Activated naive CD8-positive, alpha-beta T cell treated with anti-CD3 and anti-CD28 coated beads, Interleukin-2, amount 50 U/mL, for 24 hours (primary cell): ENCODE data around the gene TRIM54.
"Not testable (repeated sequence)": the region's sequence is repeated elsewhere in the genome, so short reads cannot be mapped to it uniquely, and the experiment has no call there.

Experiments
- ATAC-seq: fragments of 150-1000 bp; cut with Tn5 transposase; one replicate; pipeline ENCODE4 v1.10.0; 2021
- DNase-seq: peaks from one replicate; pipeline ENCODE4 v3.0.0; 2021
- H3K27ac Mint-ChIP-seq: one replicate; pipeline ENCODE4 v1.8.0; 2021; ENCODE audit warnings: mild to moderate bottlenecking, mixed read lengths
- H3K27me3 Mint-ChIP-seq: one replicate; pipeline ENCODE4 v1.8.0; 2021; ENCODE audit warnings: mixed read lengths
- H3K36me3 Mint-ChIP-seq: one replicate; pipeline ENCODE4 v1.8.0; 2021; ENCODE audit warnings: low read depth, mixed read lengths
- H3K4me1 Mint-ChIP-seq: one replicate; pipeline ENCODE4 v1.8.0; 2021; ENCODE audit warnings: mixed read lengths
- H3K4me3 Mint-ChIP-seq: one replicate; pipeline ENCODE4 v1.8.0; 2021; ENCODE audit warnings: mild to moderate bottlenecking, moderate library complexity, mixed read lengths
- H3K9me3 Mint-ChIP-seq: one replicate; pipeline ENCODE4 v1.8.0; 2021; ENCODE audit warnings: mixed read lengths

The TRIM54 gene

DNA sequence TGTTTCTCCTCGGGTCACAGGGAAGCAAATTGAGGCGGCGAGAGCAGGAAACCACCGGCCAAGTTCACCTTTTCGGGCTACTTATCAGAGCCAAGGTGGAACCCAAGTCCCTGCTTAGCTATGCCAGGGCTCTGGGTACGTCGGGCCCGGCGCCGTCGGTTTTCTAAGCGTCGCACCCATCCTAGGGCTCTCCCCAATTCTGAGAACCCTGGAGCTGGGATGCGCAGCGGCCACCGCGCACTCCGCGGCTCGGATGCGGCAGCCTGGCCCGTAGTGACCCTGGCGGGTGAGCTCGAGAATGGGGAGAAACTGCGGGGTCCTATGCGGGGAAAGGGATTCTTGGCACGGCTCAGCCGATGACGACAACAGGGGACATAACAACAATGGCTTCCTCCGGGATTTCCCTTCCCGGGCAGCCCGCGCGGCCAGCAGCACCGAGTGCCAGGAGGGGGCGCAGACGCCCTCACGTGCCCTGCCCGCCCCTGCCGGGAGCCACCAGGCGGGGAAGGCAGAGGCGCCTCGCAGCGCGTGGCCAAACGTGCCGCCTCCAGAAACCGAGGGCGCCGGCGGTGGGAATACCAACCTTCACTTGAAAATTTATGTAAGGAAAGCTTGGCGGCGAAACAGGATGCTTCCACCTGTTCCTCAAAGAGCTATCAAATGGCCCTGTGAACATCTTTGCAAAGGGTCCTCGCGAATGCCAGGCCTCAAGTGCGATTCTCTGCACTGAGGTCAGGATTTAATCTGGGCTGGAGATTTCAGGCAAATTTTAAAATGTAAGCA is 17.3 kb upstream of the TRIM54 start:
- peak; percentile 71 for DNase-seq
- peak overlapping the region; percentile 72 for H3K4me3 Mint-ChIP-seq
- H3K4me1 Mint-ChIP-seq: peaks cover 23% of the 10 kb centered on the region
- H3K27ac Mint-ChIP-seq: no peak overlapping the region
- H3K27me3 Mint-ChIP-seq: peaks cover 41% of the 10 kb centered on the region
- no peaks in the 10 kb centered on the region for H3K9me3 Mint-ChIP-seq
- peak; percentile 45 for ATAC-seq
- no peaks in the 10 kb centered on the region for H3K36me3 Mint-ChIP-seq

DNA sequence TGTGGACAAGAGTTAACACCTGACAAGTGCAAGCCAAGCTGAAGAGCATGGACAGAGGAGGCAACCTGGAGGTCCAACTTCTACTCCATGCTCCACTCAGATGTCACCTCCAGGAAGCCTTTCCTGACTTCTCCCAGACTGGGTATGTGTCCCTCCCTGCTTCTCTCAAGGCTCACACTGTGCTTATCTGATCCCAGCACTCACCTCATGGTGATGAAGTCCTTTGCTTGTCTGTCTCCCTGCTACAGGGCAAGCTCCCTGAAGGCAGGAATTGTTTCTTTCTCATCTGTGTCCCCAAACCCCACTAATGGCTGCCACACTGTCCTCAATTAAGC is 16.7 kb upstream of the TRIM54 start:
- ATAC-seq (no peak), DNase-seq (no peak)
- Mint-ChIP-seq H3K36me3 (no peaks in the 10 kb centered on the region), H3K27me3 (peaks cover 40% of the 10 kb centered on the region), H3K4me1 (peaks cover 23% of the 10 kb centered on the region), H3K27ac (no peak overlapping the region), H3K9me3 (no peaks in the 10 kb centered on the region), H3K4me3 (no peak overlapping the region)

DNA sequence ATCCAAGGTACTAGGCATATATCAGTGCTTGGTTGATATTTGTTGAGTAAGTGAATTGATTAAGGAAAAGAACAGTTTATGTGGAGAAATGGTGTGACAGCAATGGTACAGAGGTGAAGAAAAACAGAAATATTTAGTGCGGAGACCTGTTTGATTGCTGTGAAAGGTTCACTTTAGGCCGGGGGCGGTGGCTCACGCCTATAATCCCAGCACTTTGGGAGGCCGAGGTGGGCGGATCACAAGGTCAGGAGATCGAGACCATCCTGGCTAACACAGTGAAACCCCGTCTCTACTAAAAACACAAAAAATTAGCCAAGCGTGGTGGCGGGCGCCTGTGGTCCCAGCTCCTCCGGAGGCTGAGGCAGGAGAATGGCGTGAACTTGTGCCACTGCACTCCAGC is 13.9 kb upstream of the TRIM54 start:
- not testable (repeated sequence) for H3K27ac Mint-ChIP-seq, H3K36me3 Mint-ChIP-seq, ATAC-seq, H3K9me3 Mint-ChIP-seq, DNase-seq, H3K4me3 Mint-ChIP-seq
- peaks cover 16% of the 10 kb centered on the region for H3K4me1 Mint-ChIP-seq
- peaks cover 28% of the 10 kb centered on the region for H3K27me3 Mint-ChIP-seq

DNA sequence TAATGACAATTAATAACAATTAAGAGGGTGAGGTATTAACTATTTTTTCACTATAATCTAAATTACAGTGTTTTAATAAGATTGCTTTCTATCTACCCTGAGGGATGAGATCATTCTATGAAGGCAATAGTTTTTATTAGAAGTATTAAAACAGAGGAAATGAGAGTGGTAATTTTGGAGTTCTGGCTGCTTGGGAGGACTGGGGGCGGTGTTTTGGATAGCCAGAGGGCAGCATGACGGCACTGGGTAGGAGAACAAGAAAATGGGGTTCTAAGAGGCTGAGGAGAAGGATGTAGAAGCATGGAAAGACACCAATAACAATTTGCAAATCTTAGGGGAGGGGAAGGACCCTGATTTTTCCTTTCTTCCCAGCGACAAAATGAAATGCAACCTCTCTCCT is 12.1 kb upstream of the TRIM54 start:
- DNase-seq: no peak
- Mint-ChIP-seq H3K27me3 (peaks cover 14% of the 10 kb centered on the region), H3K36me3 (no peaks in the 10 kb centered on the region), H3K4me3 (no peak overlapping the region), H3K9me3 (no peaks in the 10 kb centered on the region), H3K27ac (no peak overlapping the region), H3K4me1 (peaks cover 4% of the 10 kb centered on the region)
- ATAC-seq: no peak

DNA sequence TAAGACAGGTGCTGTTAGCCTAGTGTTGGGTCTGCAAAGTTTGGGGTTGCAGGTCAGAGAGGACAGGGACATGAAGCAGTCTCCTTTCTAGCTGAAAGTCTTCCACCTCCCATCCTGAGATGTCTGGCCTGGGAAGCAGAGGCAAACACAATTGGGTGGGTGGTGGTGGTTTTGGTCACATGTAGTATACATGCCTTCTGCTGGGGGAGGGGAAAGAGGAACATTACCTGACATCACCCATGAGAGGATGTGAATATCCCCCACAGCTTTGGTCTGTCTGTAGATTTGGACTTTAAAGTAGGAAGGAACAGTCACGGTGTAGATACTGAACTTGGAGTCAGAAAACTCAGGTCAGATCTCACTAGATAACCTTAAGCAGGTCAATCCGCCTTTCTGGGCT is 11.6 kb upstream of the TRIM54 start:
- no peaks in the 10 kb centered on the region for H3K4me1 Mint-ChIP-seq
- no peak overlapping the region for H3K27ac Mint-ChIP-seq
- H3K27me3 Mint-ChIP-seq: peaks cover 14% of the 10 kb centered on the region
- no peak overlapping the region for H3K4me3 Mint-ChIP-seq
- no peak for ATAC-seq
- no peak for DNase-seq
- H3K9me3 Mint-ChIP-seq: no peaks in the 10 kb centered on the region
- H3K36me3 Mint-ChIP-seq: no peaks in the 10 kb centered on the region

DNA sequence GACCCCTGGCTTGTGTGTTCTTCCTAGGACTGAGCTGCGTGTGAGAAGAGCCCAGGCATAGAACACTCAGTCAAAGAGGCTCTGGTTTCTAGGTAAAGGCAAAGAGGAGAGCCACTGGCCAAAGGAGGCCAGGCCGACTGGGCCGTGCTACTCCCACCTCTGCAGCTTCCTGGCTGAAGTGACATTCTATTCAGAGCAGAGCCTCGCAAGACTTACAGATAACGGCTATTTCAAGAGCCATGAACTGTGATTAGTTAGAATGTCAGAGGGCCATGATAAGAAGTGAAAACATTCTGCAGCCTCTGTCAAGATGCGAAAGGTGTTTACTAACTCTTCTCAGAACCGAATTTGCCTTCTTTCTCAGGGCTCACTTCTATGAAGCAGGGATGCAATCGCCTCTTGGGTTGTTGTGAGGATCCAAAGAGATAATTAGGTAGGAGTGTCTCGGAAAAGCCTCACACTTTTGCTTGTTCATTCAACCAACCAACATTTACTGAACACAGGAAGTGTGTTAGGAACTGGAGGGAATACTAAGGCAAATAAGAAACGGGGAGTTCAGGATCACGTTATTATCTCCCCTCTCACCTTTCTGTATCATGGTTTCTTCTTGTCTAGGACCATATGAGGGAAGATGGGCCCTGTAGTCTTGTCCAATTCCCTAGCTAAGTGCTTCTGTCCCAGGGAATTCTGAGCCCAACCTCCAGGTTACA is 10.4 kb upstream of the TRIM54 start:
- H3K36me3 Mint-ChIP-seq: no peaks in the 10 kb centered on the region

DNA sequence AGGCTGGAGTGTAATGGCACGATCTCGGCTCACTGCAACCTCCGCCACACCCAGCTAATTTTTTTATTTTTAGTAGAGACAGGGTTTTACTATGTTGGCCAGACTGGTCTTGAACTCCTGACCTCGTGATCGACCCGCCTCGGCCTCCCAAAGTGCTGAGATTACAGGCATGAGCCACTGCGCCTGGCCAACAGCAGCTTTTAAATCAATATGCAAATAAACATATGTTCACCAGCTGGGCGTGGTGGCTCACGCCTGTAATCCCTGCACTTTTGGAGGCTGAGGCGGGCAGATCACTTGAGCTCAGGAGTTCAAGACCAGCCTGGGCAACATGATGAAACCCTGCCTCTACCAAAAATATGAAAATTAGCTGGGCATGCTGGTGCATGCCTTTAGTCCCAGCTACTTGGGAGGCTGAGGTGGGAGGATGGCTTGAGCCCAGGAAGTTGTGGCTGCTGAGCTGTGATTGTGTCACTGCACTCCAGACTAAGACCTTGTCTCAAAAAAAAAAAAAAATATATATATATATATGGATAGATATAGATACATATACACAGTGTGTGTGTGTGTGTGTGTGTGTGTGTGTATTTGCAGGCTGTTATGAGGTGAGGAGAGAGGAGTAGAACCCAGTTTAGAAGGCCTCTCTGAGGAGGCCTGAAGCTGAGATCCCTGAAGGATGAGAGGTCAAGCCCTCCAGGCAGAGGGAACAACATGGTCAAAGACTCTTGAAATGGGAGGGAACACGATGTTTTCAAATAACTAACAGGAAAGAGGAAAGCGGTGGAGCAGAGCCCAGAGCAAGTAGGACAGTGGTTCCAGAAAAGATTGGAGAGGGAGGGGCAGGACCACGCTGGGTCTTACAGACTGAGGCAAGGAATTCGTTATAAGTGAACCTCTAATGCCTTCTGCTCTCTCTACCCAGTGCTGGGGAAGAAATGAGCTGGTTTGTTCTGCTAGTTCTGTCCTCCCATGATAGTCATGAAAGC is 9.4 kb upstream of the TRIM54 start:
- H3K36me3 Mint-ChIP-seq, ATAC-seq, H3K9me3 Mint-ChIP-seq, H3K4me3 Mint-ChIP-seq, DNase-seq, H3K27ac Mint-ChIP-seq, H3K4me1 Mint-ChIP-seq: not testable (repeated sequence)
- peaks cover 14% of the 10 kb centered on the region for H3K27me3 Mint-ChIP-seq

More for the DNA sequence above, 10.4 kb upstream of the TRIM54 start:
- ATAC-seq (no peak), DNase-seq (no peak)
- peaks cover 14% of the 10 kb centered on the region for H3K27me3 Mint-ChIP-seq
- H3K4me3 Mint-ChIP-seq: no peak overlapping the region
- no peaks in the 10 kb centered on the region for H3K9me3 Mint-ChIP-seq
- no peak overlapping the region for H3K27ac Mint-ChIP-seq
- no peaks in the 10 kb centered on the region for H3K4me1 Mint-ChIP-seq

DNA sequence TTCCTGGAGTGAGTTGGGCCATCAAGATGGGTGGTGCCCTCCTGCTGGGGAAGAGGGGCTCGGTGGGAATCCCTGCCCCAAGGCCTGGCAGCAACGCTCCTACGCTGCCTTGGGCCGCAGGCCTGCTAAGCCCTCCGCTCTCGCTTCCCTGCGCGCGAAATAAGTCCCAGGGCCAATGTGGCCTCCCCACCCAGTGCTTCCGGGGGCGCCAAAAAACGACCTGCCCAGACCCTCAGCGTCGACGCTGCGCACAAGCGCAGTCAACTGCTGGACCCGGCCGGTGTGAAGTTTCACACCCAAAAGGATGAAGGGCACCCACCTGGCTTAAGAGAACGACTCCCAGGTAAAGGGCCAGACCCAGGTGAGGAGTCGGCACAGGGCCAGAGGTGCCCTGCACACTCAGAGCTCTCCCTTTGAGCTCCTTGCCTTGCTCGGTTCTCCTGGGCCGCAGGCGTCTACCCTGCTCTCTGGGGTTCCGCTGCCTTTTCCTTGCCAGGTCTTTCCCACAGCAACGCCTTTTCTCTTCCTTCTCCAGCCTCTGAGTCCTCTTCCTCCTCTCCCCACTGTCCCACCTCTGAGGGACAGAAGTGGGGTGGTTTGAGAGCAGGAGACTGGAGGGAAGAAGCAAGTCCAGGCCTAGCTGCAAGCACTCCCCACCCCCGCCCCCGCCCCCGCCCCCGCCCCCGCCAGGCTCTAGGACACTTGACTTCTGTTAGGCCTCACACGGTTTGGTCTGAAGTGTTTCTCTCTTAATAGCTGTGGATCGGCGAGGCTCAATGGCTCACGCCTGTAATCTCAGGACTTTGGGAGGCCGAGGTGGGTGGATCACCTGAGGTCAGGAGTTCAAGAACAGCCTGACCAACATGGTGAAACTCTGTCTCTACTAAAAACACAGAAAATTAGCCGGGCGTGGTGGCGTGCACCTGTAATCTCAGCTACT is 6.7 kb upstream of the TRIM54 start, which contains the start of gene DNAJC5G:
Gene DNAJC5G, plus strand, starts transcription at position 223 of the 940 bp plus-strand sequence. CDS start 1,296 bp downstream, outside the sequence.
- Mint-ChIP-seq H3K4me3 (no peak within 1 kb of the TSS), H3K27me3 (peaks cover 10% of the 10 kb centered on the region), H3K27ac (no peak within 1 kb of the TSS), H3K36me3 (no peaks in the 10 kb centered on the region), H3K4me1 (peaks cover 3% of the 10 kb centered on the region), H3K9me3 (no peaks in the 10 kb centered on the region)
- no peak for ATAC-seq
- DNase-seq: no peak

DNA sequence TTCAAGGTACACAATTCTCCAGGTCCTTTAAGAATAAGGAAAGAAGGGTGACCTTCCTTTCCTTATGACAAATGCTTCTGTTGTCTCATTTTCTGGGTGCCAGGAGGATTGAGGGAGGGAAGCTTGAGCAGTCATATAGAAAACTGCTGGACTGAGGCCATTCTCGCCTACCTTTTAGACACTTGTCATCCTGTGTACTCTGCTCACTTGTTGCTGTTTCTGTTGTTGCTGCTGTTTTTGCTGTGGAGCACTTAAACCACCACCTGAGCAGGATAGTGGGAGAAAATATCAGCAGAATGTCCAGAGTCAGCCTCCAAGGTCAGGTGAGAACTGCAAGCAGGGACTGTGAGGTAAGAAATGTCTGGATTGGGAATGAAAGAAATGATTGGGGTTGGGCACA is 4.2 kb upstream of the TRIM54 start:
- Mint-ChIP-seq H3K4me1 (peaks cover 3% of the 10 kb centered on the region), H3K4me3 (no peak overlapping the region), H3K36me3 (no peaks in the 10 kb centered on the region), H3K27ac (no peak overlapping the region), H3K9me3 (no peaks in the 10 kb centered on the region), H3K27me3 (peaks cover 20% of the 10 kb centered on the region)
- DNase-seq: no peak
- ATAC-seq: no peak

DNA sequence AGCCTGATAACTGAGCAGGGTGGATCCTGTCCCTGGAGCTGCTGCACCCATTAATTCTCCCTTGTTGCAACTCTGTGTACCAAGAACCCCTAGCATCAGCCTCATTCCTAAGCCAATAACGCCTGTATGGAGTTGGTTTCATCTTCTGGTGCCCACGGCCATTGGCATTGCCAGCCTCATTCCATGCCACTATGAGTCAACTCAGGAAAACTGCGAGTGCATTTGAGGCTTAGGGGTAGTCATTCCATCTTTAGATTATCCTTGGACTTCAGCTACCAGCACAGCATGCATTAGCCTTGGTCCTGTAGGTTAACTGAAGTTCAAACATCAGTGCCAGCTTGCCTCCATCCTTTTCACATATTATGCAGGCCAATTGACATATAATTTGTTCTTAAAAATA is 1.4 kb upstream of the TRIM54 start:
- DNase-seq: no peak
- H3K4me1 Mint-ChIP-seq: peaks cover 3% of the 10 kb centered on the region
- no peak for ATAC-seq
- no peak overlapping the region for H3K27ac Mint-ChIP-seq
- H3K27me3 Mint-ChIP-seq: peaks cover 22% of the 10 kb centered on the region
- H3K4me3 Mint-ChIP-seq: no peak overlapping the region
- H3K9me3 Mint-ChIP-seq: no peaks in the 10 kb centered on the region
- H3K36me3 Mint-ChIP-seq: no peaks in the 10 kb centered on the region

DNA sequence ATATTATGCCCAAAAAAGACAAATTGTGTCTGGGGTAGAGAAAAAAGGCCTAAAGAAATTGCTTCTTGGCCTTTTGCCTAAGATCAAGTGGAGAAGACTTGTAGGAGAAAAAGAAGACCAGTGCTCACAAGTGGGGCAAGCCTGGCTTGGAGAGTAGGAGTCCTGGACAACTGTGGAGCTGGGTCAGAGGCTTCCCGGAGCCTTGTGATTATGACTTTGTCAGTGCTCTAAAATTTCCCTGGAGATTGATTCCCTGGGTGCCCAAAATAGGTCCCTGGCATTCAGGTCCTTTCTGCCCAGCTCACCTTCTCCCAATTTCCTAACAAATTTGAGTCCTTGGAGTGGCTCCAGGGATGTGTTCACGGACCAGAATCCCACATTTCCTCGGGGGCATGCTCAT is 787 bp upstream of the TRIM54 start:
- Mint-ChIP-seq H3K27me3 (peaks cover 22% of the 10 kb centered on the region), H3K27ac (no peak overlapping the region)

DNA sequence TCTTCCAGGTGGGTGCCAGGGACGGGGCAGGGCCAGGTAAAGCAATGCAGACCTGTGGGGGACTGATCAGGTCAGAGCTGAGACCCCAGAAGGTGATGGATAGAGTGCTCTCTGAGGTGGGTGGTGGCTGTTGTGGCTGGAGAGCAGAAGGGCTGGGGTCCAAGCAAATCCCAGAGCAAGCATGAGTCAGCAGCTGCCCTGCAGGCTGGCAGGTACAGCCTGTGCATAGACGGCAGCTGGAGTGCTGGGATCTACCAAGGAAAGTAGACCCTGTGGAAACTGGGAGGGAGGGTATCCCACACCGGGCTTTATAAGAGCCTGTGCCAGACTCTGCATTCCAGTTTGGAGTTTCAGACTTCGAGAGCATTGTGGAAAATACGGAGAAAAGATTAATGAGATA is 663 bp downstream of the TRIM54 start:
- DNase-seq (no peak), ATAC-seq (no peak)
- Mint-ChIP-seq H3K36me3 (no peaks in the 10 kb centered on the region), H3K9me3 (no peaks in the 10 kb centered on the region), H3K4me3 (no peak overlapping the region), H3K4me1 (peaks cover 3% of the 10 kb centered on the region), H3K27ac (no peak overlapping the region), H3K27me3 (peaks cover 22% of the 10 kb centered on the region)

More for the DNA sequence above, 787 bp upstream of the TRIM54 start:
- ATAC-seq (no peak), DNase-seq (no peak)
- Mint-ChIP-seq H3K9me3 (no peaks in the 10 kb centered on the region), H3K36me3 (no peaks in the 10 kb centered on the region), H3K4me1 (peaks cover 3% of the 10 kb centered on the region), H3K4me3 (no peak overlapping the region)

DNA sequence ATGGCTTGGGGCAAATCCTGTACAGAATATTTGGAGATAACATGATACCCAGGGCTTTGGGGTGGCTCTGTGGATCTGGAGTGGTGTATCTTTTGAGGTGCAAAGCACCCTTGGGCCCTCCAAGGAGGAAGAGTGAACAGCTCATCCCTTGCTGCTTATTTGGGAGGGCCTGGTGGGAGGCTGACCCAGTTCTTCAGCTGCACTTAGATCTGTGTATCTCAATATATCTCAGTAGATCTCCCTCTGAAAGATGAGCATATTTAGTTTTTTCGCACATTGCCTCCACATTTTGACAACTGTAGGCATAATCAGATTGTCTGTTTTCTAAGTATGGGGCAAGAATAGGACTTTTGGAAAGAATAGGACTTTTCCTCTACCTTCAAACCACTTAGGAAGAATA is 2.8 kb downstream of the TRIM54 start:
- Mint-ChIP-seq H3K9me3 (no peaks in the 10 kb centered on the region), H3K4me3 (no peak overlapping the region), H3K27ac (no peak overlapping the region), H3K27me3 (peaks cover 19% of the 10 kb centered on the region), H3K4me1 (no peaks in the 10 kb centered on the region), H3K36me3 (no peaks in the 10 kb centered on the region)
- ATAC-seq (no peak), DNase-seq (no peak)

DNA sequence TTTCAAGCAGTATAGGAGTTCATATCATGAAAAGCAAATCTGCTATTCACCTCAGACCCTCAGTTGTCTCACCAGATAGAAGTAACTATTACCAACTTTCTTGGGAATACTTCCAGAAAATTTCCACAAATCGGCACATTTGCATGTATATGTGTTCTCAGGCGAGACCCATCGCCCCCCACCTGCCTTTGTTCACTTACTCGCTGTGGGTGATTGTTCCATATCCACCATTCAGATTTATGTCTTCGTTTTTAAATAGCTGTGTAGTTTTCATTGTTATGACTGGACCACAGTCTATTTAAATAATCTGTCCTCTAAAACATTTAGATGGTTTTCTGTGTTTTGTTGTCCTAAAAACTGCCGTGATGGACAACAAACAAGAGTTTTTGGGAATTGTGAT is 3.3 kb downstream of the TRIM54 start:
- no peak overlapping the region for H3K4me3 Mint-ChIP-seq
- no peak for DNase-seq
- H3K9me3 Mint-ChIP-seq: no peaks in the 10 kb centered on the region
- peaks cover 19% of the 10 kb centered on the region for H3K27me3 Mint-ChIP-seq
- no peak overlapping the region for H3K27ac Mint-ChIP-seq
- H3K36me3 Mint-ChIP-seq: no peaks in the 10 kb centered on the region
- no peak for ATAC-seq
- no peaks in the 10 kb centered on the region for H3K4me1 Mint-ChIP-seq
